ENCODE data around the gene PTPRG. TPM values are rescaled to one million over a fixed set of nuclear protein-coding genes. Genes with fewer than 3 reads are reported as not detected.
A peak's percentile ranks its signal among the peaks of the same experiment; 100 is the strongest.

PTPRG gene
- total RNA-seq, 6 experiments from 2014 or later = 11.7 to 27.8 (median 14.7) TPM

GRCh38 chr3:61559136-61559731 lies 2.1 kb upstream of the PTPRG start:
- DNase-seq = no peak
- Histone ChIP-seq H3K27ac (no peak overlapping the region), H3K9me3 (no peaks in the 10 kb centered on the region), H3K4me3 (no peak overlapping the region), H3K27me3 (no peaks in the 10 kb centered on the region), H3K4me1 (peaks cover 0 to 10% (median 2%) of the 10 kb centered on the region in 4 donors), H3K36me3 (no peaks in the 10 kb centered on the region)
- TF ChIP-seq POLR2A (IDR thresholded peaks at IDR 0.05) (no peak), CTCF (IDR thresholded peaks at IDR 0.05) (peak in 1 of 4 donors; percentile 9)
- 51% methylated on average over 7 of the region's 7 CpGs for WGBS (ENCODE audit: insufficient coverage, low coverage, low lambda C conversion rate, missing lambda C conversion rate)
- intact Hi-C loops (cut with DNase I) = no loop called here
- no peak for ATAC-seq

GRCh38 chr3:61560517-61561373 lies 626 bp upstream of the PTPRG start:
- intact Hi-C loops (cut with DNase I) = loop anchor here in 1 of 2 donors (5.0 kb wide), 1 partner anchor 627 kb away; no protein-coding TSS in a partner anchor
- Histone ChIP-seq H3K4me3 (peak overlapping the region; percentile 70 to 88 (median 86)), H3K36me3 (no peaks in the 10 kb centered on the region), H3K27me3 (no peaks in the 10 kb centered on the region), H3K4me1 (peaks cover 0 to 20% (median 8%) of the 10 kb centered on the region in 4 donors), H3K27ac (peak overlapping the region; percentile 77 to 92 (median 90)), H3K9me3 (no peaks in the 10 kb centered on the region)
- TF ChIP-seq CTCF (IDR thresholded peaks at IDR 0.05) (peak in 2 of 4 donors; percentile 4 to 25), POLR2A (IDR thresholded peaks at IDR 0.05) (peak; percentile 57)
- peak; percentile 62 to 73 (median 67) for ATAC-seq
- WGBS (ENCODE audit: insufficient coverage, low coverage, low lambda C conversion rate, missing lambda C conversion rate) = under 1% methylated on average over 36 of the region's 64 CpGs
- DNase-seq = peak; percentile 82 to 91 (median 89)

GRCh38 chr3:61562042-61562720 lies 810 bp downstream of the PTPRG start:
- peak overlapping the region; percentile 77 to 92 (median 90) for H3K27ac ChIP-seq
- DNase-seq = peak; percentile 27 to 54 (median 45)
- no peaks in the 10 kb centered on the region for H3K27me3 ChIP-seq
- no peak for ATAC-seq
- H3K4me3 ChIP-seq = peak overlapping the region; percentile 74 to 88 (median 86)
- no peaks in the 10 kb centered on the region for H3K36me3 ChIP-seq
- WGBS (ENCODE audit: insufficient coverage, low coverage, low lambda C conversion rate, missing lambda C conversion rate) = under 1% methylated on average over 31 of the region's 65 CpGs
- H3K9me3 ChIP-seq = no peaks in the 10 kb centered on the region
- intact Hi-C loops (cut with DNase I) = loop anchor here in 1 of 2 donors (5.0 kb wide), 1 partner anchor 625 kb away; no protein-coding TSS in a partner anchor
- TF ChIP-seq POLR2A (IDR thresholded peaks at IDR 0.05) (no peak), CTCF (IDR thresholded peaks at IDR 0.05) (no peak)
- H3K4me1 ChIP-seq = peaks cover 0 to 20% (median 8%) of the 10 kb centered on the region in 4 donors

GRCh38 chr3:61562721-61563312 lies 1.4 kb downstream of the PTPRG start:
- intact Hi-C loops (cut with DNase I) = loop anchor here in 1 of 2 donors (5.0 kb wide), 1 partner anchor 624 kb away; no protein-coding TSS in a partner anchor

More at GRCh38 chr3:61562721-61563312, 1.4 kb downstream of the PTPRG start:
- ATAC-seq (peak; percentile 0 to 24 (median 2)), DNase-seq (peak; percentile 45 to 65 (median 62))
- H3K27ac ChIP-seq = no peak overlapping the region
- TF ChIP-seq CTCF (IDR thresholded peaks at IDR 0.05) = no peak
- TF ChIP-seq POLR2A (IDR thresholded peaks at IDR 0.05) = no peak
- no peaks in the 10 kb centered on the region for H3K9me3 ChIP-seq
- no peaks in the 10 kb centered on the region for H3K27me3 ChIP-seq
- H3K4me1 ChIP-seq = peaks cover 0 to 20% (median 8%) of the 10 kb centered on the region in 4 donors
- H3K36me3 ChIP-seq = no peaks in the 10 kb centered on the region
- peak overlapping the region; percentile 74 to 88 (median 86) for H3K4me3 ChIP-seq
- WGBS (ENCODE audit: insufficient coverage, low coverage, low lambda C conversion rate, missing lambda C conversion rate) = 0% methylated on average over 4 of the region's 44 CpGs

Measured in right lobe of liver (tissue), 6 donors.